ENCODE results near the gene TBL1X.

DNA sequence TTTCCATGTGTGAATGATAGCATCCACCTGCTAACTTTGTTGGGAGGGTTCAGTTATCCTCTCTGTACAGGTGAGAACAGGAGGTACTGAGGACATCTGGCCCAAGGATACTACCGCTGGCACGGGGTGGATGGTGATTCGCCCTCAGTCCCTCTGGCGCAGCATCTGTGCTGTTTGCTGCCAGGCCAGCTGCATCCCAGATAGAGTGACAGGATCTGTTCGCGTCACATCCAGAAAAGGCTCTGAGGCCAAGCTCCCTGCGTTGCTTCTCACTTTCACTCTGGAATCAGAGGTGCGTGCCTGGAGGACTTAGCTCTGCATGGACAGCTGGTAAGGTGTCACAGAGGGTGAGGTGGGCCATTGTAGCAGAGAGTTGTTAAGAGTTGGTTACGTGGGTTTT lies 95.4 kb downstream of the TBL1X start:
- TF ChIP-seq, protein P1, sequence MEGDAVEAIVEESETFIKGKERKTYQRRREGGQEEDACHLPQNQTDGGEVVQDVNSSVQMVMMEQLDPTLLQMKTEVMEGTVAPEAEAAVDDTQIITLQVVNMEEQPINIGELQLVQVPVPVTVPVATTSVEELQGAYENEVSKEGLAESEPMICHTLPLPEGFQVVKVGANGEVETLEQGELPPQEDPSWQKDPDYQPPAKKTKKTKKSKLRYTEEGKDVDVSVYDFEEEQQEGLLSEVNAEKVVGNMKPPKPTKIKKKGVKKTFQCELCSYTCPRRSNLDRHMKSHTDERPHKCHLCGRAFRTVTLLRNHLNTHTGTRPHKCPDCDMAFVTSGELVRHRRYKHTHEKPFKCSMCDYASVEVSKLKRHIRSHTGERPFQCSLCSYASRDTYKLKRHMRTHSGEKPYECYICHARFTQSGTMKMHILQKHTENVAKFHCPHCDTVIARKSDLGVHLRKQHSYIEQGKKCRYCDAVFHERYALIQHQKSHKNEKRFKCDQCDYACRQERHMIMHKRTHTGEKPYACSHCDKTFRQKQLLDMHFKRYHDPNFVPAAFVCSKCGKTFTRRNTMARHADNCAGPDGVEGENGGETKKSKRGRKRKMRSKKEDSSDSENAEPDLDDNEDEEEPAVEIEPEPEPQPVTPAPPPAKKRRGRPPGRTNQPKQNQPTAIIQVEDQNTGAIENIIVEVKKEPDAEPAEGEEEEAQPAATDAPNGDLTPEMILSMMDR (IDR thresholded peaks at IDR 0.05) = no peak
- TF ChIP-seq ZFX (IDR thresholded peaks at IDR 0.05; ENCODE audit: borderline replicate concordance) = no peak
